Astrocyte (in vitro differentiated cells and primary cell): ENCODE measurements around the gene MYCN.

Experiments used
- EZH2 ChIP-seq: IDR thresholded peaks from 2 replicates; pipeline ENCODE4 v1.6.1; 2012; ENCODE audit warnings: mild to moderate bottlenecking, low read length, inconsistent platforms; ENCODE audit not compliant: insufficient read depth
- TF ChIP-seq, protein P1 (sequence below): IDR thresholded peaks from 2 replicates; pipeline ENCODE4 v1.5.1; 2011; ENCODE audit warnings: low read depth, mild to moderate bottlenecking, inconsistent platforms, low read length, moderate library complexity; ENCODE audit not compliant: insufficient read depth

DNA sequence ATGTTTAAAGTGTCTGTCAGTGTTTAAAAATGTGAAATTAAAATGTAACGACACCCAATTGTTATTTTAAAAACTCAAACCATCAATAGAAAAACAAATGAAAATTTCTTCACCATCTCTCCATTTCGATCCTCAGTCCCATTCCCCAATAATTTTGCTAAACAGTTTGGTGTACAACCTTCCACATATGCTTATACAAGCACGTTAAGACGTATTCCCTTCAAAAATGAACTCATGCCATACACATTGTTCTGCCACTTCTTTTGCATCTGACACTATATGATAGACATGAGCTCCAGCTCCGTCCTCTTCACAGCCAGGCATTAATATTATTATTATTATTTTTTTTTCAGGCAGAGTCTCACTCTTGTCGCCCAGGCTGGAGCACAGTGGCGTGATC is 14.1 kb upstream of the MYCN start:
- TF ChIP-seq, protein P1, sequence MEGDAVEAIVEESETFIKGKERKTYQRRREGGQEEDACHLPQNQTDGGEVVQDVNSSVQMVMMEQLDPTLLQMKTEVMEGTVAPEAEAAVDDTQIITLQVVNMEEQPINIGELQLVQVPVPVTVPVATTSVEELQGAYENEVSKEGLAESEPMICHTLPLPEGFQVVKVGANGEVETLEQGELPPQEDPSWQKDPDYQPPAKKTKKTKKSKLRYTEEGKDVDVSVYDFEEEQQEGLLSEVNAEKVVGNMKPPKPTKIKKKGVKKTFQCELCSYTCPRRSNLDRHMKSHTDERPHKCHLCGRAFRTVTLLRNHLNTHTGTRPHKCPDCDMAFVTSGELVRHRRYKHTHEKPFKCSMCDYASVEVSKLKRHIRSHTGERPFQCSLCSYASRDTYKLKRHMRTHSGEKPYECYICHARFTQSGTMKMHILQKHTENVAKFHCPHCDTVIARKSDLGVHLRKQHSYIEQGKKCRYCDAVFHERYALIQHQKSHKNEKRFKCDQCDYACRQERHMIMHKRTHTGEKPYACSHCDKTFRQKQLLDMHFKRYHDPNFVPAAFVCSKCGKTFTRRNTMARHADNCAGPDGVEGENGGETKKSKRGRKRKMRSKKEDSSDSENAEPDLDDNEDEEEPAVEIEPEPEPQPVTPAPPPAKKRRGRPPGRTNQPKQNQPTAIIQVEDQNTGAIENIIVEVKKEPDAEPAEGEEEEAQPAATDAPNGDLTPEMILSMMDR, result no peak
- TF ChIP-seq EZH2, result no peak
